ENCODE measurements around the gene TLL2.
A peak's percentile ranks its signal among the peaks of the same experiment; 100 is the strongest.

- peak; percentile 48 to 74 for TF ChIP-seq CTCF (conservative IDR thresholded peaks at IDR 0.05; ENCODE audit: low read depth in 2 of 2)
- no peak for TF ChIP-seq EZH2phosphoT487 (IDR thresholded peaks at IDR 0.05; ENCODE audit: unreplicated experiment)
- peak; percentile 50; the same call in 1 of the 2 replicates for TF ChIP-seq POLR2AphosphoS5 (IDR thresholded peaks at IDR 0.05; ENCODE audit: low read depth)
- no peak for TF ChIP-seq REST (IDR thresholded peaks at IDR 0.05; ENCODE audit: unreplicated experiment)
- TF ChIP-seq ZNF114 (CRISPR knock-in tag; IDR thresholded peaks at IDR 0.05), result no peak
- TF ChIP-seq STAT1 (IDR thresholded peaks at IDR 0.05; ENCODE audit: unreplicated experiment), result no peak
- TF ChIP-seq EZH2 (IDR thresholded peaks at IDR 0.05; ENCODE audit: low read depth, unreplicated experiment), result no peak
- no peak for TF ChIP-seq JUNB (IDR thresholded peaks at IDR 0.05; ENCODE audit: unreplicated experiment)
- no peak for TF ChIP-seq CREB1 (CRISPR knock-in tag; IDR thresholded peaks at IDR 0.05; ENCODE audit: low read depth)
- TF ChIP-seq NANOG (IDR thresholded peaks at IDR 0.05; ENCODE audit: borderline replicate concordance), result no peak
- TF ChIP-seq, protein P1, sequence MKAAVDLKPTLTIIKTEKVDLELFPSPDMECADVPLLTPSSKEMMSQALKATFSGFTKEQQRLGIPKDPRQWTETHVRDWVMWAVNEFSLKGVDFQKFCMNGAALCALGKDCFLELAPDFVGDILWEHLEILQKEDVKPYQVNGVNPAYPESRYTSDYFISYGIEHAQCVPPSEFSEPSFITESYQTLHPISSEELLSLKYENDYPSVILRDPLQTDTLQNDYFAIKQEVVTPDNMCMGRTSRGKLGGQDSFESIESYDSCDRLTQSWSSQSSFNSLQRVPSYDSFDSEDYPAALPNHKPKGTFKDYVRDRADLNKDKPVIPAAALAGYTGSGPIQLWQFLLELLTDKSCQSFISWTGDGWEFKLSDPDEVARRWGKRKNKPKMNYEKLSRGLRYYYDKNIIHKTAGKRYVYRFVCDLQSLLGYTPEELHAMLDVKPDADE (IDR thresholded peaks at IDR 0.05), result no peak
- TF ChIP-seq, protein P2, sequence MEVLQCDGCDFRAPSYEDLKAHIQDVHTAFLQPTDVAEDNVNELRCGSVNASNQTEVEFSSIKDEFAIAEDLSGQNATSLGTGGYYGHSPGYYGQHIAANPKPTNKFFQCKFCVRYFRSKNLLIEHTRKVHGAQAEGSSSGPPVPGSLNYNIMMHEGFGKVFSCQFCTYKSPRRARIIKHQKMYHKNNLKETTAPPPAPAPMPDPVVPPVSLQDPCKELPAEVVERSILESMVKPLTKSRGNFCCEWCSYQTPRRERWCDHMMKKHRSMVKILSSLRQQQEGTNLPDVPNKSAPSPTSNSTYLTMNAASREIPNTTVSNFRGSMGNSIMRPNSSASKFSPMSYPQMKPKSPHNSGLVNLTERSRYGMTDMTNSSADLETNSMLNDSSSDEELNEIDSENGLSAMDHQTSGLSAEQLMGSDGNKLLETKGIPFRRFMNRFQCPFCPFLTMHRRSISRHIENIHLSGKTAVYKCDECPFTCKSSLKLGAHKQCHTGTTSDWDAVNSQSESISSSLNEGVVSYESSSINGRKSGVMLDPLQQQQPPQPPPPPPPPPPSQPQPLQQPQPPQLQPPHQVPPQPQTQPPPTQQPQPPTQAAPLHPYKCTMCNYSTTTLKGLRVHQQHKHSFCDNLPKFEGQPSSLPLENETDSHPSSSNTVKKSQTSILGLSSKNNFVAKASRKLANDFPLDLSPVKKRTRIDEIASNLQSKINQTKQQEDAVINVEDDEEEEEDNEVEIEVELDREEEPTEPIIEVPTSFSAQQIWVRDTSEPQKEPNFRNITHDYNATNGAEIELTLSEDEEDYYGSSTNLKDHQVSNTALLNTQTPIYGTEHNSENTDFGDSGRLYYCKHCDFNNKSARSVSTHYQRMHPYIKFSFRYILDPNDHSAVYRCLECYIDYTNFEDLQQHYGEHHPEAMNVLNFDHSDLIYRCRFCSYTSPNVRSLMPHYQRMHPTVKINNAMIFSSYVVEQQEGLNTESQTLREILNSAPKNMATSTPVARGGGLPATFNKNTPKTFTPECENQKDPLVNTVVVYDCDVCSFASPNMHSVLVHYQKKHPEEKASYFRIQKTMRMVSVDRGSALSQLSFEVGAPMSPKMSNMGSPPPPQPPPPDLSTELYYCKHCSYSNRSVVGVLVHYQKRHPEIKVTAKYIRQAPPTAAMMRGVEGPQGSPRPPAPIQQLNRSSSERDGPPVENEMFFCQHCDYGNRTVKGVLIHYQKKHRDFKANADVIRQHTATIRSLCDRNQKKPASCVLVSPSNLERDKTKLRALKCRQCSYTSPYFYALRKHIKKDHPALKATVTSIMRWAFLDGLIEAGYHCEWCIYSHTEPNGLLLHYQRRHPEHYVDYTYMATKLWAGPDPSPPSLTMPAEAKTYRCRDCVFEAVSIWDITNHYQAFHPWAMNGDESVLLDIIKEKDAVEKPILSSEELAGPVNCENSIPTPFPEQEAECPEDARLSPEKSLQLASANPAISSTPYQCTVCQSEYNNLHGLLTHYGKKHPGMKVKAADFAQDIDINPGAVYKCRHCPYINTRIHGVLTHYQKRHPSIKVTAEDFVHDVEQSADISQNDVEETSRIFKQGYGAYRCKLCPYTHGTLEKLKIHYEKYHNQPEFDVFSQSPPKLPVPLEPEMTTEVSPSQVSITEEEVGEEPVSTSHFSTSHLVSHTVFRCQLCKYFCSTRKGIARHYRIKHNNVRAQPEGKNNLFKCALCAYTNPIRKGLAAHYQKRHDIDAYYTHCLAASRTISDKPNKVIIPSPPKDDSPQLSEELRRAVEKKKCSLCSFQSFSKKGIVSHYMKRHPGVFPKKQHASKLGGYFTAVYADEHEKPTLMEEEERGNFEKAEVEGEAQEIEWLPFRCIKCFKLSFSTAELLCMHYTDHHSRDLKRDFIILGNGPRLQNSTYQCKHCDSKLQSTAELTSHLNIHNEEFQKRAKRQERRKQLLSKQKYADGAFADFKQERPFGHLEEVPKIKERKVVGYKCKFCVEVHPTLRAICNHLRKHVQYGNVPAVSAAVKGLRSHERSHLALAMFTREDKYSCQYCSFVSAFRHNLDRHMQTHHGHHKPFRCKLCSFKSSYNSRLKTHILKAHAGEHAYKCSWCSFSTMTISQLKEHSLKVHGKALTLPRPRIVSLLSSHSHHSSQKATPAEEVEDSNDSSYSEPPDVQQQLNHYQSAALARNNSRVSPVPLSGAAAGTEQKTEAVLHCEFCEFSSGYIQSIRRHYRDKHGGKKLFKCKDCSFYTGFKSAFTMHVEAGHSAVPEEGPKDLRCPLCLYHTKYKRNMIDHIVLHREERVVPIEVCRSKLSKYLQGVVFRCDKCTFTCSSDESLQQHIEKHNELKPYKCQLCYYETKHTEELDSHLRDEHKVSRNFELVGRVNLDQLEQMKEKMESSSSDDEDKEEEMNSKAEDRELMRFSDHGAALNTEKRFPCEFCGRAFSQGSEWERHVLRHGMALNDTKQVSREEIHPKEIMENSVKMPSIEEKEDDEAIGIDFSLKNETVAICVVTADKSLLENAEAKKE (CRISPR knock-in tag; IDR thresholded peaks at IDR 0.05), result no peak
- no peak for TF ChIP-seq ZNF331 (CRISPR knock-in tag; IDR thresholded peaks at IDR 0.05; ENCODE audit: low read depth)
These were observed at the start of gene TLL2 for GRCh38 chr10:96513698-96514561.
